GM20431 (cell line): ENCODE measurements around the gene PPP2R3B.
"Not testable (repeated sequence)": the region's sequence is repeated elsewhere in the genome, so short reads cannot be mapped to it uniquely, and the experiment has no call there.

ENCODE experiments used
- in situ Hi-C: fragments of 300-500 bp; cut with MseI, MboI; formaldehyde crosslinking; loops from one replicate; pipeline ENCODE4 v1.15.0; 2020; ENCODE audit warnings: low sequenced_read_pairs; ENCODE audit not compliant: unreplicated experiment

Gene PPP2R3B

GRCh38 chrX:356385-357034 is 30.2 kb downstream of the PPP2R3B start:
- in situ Hi-C loops, result no loop called here

- in situ Hi-C loops, result no loop called here
Measured at GRCh38 chrX:355329-356050, 31.2 kb downstream of the PPP2R3B start.

- in situ Hi-C loops, result no loop called here
Measured at GRCh38 chrX:353566-354535, 32.9 kb downstream of the PPP2R3B start.

- in situ Hi-C loops, result no loop called here
Measured at GRCh38 chrX:352582-353314, 34.0 kb downstream of the PPP2R3B start.

GRCh38 chrX:352181-352580 is 34.5 kb downstream of the PPP2R3B start:
- in situ Hi-C loops, result no loop called here

DNA sequence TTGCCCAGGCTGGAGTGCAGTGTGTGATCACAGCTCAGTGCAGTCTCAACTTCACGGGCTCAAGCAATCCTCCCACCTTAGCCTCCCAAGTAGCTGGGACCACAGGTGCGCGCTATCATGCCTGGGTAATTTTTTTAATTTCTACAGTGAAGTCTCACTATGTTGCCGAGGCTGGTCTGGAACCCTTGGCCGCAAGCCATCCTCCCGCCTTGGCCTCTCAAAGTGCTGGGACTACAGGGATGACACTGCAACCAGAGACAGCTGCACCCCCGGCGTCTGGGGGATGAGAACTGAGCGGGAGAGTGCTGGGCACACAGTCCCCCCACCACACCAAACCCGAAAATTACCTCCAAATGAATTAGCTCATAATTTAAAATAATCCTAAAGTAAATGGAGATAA is 35.0 kb downstream of the PPP2R3B start:
- in situ Hi-C loops, result no loop called here

DNA sequence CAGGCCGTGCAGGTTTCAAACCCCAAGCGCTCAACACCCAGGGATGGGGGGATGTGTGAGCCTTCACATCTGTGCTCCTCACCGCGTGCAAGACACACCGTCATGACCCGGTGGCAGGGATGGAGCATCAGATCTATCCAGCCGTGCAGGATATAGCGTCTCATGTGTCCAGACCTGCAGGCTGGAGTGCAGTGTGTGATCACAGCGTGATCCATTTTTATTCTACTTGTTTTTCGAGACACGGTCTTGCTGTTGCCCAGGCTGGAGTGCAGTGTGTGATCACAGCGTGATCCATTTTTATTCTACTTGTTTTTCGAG is 35.4 kb downstream of the PPP2R3B start:
- in situ Hi-C loops, result not testable (repeated sequence)

GRCh38 chrX:350534-351323 is 36.0 kb downstream of the PPP2R3B start:
- in situ Hi-C loops, result no loop called here

GRCh38 chrX:350148-350533 is 36.6 kb downstream of the PPP2R3B start:
- in situ Hi-C loops, result no loop called here

DNA sequence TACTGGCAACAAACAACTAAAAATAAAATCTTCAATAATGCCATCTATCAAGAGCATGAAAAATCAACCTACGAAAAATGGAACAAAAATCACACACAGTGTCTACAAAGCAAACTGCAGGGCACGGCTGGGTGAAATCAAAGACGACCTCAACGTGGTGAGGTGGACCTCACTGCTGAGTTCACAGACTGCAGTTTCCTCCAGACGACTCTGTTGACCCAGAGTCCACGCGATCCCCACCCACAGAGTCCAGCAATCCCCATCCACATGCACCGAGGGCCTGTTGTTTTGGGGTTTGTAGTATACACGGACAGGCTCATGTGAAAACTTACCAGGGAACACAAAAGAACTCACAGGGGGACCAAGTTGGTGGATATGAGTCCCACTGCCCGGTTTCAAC is 37.0 kb downstream of the PPP2R3B start:
- in situ Hi-C loops, result no loop called here

- in situ Hi-C loops, result no loop called here
Measured at GRCh38 chrX:349196-349595, 37.5 kb downstream of the PPP2R3B start.

- in situ Hi-C loops, result no loop called here
Measured at GRCh38 chrX:348461-349117, 38.1 kb downstream of the PPP2R3B start.

GRCh38 chrX:347351-348117 is 39.2 kb downstream of the PPP2R3B start:
- in situ Hi-C loops, result no loop called here

DNA sequence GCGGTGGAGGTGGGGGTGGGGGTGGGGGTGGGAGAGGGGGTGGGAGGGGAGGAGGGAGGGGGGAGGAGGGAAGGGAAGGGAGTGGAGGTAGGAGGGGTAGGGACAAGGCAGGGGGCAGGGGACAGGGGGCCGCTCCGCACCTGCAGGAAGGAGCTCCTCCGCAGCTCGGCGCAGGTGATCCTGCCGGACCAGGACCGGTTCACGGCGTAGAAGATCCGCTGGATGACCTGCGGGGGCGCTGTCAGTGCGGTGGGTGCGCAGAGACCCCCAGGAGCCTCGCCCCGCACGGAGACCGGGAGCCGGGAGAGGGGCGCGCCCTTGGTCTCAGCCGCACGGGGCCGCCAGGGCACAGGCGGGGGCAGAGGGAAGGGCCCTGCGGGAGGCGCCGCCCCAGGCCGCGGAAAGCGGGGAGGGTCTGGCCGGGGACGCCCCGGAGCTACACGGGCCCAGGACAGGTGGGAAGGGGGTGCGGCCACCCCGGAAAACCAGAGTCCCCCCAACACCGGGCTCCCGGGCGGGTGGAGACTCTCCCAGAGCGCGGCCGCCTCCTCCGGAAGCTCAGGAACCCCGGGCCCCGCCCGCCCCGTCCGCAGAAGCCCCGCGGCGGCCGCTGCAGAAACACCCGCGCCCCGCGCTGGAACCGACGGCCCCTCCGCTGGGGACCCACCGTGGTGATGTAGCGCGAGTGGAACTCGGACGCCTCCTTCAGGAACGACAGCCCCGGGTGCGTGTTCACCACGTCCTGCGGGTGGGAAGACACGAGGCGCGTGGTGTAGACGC is 40.5 kb downstream of the PPP2R3B start:
- in situ Hi-C loops, result no loop called here

GRCh38 chrX:345020-345925 is 41.4 kb downstream of the PPP2R3B start:
- in situ Hi-C loops, result no loop called here

DNA sequence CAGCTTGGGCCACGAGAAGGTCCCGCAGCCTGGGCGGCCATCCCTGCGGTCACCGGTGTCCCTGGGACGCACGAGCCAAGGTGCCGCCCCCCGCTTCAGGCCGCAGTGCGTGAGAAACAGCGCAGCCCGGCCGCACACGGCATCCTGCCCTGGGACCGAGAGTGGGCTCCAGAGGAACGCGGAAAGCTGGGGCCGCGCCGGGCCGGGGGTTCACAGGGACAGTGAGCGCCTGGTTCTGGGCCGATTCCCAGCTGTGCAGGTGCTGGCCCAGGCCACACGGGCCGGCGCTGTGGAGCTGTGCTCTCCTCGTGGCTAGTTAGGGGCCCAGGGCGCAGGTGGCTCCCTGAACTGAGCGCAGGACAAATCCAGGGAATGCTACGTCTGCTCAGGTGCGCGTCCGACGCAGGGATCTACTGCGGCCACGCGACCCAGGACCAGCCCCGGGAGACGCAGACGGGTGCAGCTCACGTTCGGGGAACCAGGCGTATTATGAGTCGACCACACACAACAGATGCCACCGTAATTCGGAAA is 42.3 kb downstream of the PPP2R3B start:
- in situ Hi-C loops, result no loop called here
